GM12873 (cell line): Measurements from ENCODE around the gene HABP4.

Experiments
- TF ChIP-seq, protein P1 (sequence below): IDR thresholded peaks from 2 replicates; pipeline ENCODE4 v1.5.1; 2012; ENCODE audit warnings: low read depth, mild to moderate bottlenecking, moderate library complexity, low read length, control low read depth; ENCODE audit not compliant: insufficient read depth; ENCODE audit errors: missing control alignments

The HABP4 gene

DNA sequence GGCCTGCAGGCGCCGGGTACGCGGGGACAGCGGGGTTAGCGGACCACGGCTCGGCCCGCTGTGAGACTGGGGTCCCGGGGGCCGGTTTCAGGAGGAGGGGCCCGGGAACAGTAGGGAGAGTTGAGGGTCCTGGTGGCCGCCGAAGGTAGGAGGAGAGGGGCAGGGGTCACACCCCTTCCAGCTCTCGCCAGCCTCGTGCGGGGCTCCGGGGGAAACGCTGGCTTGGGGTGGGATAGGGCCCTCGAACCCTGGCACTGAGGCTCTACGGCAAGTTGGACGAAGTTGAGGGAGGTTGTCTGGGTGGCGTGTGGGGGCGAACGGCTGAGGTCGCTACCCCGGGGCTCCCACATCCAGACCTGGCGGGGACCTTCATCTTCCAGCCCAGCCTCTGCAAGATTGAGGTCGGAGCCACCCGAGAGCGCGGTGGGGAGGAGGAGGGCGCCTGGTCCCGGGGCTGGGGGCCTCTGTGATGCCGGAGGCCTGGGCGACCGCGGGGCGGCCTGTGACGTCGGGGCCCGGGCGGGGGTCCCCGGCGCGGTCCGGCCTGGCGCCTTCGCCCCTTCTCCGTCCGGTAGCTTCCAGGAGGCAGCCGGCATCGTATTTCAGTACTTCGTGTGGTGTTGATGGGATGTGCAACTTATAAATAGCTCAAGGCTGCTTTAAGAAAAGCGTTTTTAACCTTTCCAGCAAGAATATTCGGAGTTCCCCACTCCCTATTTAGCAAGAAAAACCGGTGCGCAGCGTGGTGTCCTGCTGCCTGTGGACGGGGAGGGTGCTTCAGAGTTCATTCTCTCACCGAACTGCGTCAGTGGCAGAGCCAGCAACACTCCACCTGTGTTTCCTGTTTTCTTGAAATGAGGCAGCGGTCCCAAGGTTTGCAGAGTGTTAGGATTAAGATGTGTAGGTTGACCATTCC, 902 bp downstream of the HABP4 start:
- TF ChIP-seq, protein P1, sequence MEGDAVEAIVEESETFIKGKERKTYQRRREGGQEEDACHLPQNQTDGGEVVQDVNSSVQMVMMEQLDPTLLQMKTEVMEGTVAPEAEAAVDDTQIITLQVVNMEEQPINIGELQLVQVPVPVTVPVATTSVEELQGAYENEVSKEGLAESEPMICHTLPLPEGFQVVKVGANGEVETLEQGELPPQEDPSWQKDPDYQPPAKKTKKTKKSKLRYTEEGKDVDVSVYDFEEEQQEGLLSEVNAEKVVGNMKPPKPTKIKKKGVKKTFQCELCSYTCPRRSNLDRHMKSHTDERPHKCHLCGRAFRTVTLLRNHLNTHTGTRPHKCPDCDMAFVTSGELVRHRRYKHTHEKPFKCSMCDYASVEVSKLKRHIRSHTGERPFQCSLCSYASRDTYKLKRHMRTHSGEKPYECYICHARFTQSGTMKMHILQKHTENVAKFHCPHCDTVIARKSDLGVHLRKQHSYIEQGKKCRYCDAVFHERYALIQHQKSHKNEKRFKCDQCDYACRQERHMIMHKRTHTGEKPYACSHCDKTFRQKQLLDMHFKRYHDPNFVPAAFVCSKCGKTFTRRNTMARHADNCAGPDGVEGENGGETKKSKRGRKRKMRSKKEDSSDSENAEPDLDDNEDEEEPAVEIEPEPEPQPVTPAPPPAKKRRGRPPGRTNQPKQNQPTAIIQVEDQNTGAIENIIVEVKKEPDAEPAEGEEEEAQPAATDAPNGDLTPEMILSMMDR, result no peak

GRCh38 chr9:96453625-96454024, 3.7 kb downstream of the HABP4 start:
- TF ChIP-seq, protein P1, result peak; percentile 37

DNA sequence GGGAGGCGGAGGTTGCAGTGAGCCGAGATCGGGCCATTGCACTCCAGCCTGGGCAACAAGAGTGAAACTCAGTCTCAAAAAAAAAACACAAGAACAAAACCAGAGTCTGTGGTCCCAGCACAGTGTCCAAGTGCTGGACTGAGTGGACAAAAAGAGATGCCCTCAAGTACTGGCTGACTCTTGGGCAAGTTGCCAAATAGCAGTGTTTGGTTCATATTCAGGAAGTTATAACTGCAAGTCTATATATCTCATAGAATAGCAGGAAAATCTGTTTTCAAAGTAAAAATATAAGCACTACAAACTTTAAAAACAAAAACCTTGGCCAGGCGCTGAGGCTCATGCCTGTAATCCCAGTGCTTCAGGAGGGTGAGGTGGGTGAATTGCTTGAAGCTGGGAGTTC, 7.3 kb downstream of the HABP4 start:
- TF ChIP-seq, protein P1, result no peak

DNA sequence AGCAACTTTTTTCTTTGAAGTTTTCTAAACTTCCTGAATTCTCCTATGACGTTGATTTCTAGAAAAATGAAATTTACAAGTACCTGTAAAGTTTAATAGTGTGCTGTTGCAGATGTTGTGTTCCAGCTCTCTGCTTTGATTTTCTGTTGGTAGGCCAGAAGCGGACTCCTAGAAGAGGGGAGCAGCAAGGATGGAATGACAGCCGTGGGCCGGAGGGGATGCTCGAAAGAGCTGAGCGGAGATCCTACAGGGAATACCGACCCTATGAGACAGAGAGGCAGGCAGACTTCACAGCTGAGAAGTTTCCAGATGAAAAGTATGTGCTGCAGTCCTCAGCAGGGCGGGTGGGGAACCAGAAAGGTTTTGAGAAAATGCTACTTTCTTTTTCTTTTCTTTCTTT, 8.3 kb downstream of the HABP4 start:
- TF ChIP-seq, protein P1, result no peak

DNA sequence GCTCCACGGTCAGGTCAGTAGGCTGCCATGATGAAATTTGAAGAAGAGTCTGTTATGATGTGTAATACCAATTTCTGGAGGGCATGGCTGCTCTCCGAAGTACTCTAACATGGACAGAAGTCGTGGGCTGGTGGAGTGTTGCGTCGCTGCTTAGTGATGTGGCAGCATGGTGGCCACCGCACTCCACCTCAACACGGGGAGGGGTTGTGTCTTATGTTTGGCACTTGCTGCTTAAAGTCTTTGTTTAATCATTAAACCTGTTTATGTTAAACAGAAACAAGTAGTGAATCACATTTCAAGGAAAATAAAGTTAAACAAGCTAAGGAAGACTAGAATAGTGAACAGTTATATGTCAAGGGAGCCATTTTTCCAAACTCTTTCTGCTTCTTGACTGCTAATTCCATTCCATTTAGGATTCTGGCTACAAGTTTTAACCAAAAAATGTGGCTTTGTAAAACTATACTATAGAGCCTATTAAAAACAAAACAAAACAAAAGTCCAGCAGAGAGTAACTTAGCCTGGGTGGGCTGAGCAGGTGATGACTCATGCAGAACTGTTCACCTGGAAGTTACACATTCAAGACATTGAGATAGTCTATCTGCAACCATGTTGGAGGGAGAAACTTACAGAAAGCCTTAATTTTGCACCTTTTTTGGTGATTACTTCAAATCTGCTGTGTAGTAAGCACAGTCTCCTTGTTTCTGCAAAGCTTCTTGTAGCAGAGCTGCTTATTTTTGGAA, 9.5 kb downstream of the HABP4 start:
- TF ChIP-seq, protein P1, result no peak

GRCh38 chr9:96460470-96460869, 10.5 kb downstream of the HABP4 start:
- TF ChIP-seq, protein P1, result no peak

- TF ChIP-seq, protein P1, result no peak
These were observed 10.9 kb downstream of the HABP4 start for GRCh38 chr9:96460882-96461281.
